Vagina (tissue), 2 donors: ENCODE measurements around the gene PANX3.

Experiments
- POLR2A ChIP-seq, 2 donors: fragments of 450-650 bp; IDR thresholded peaks; one replicate each; pipeline ENCODE4 v1.6.1; 2017; ENCODE audit warnings: antibody characterized with exemption in 2 of 2, mild to moderate bottlenecking in 2 of 2, moderate library complexity in 2 of 2
- POLR2AphosphoS5 ChIP-seq, 2 donors: sonication (generic); formaldehyde crosslinking; IDR thresholded peaks; one replicate each; pipeline ENCODE4 v1.9.0; 2017; ENCODE audit warnings: antibody characterized with exemption in 2 of 2, mild to moderate bottlenecking in 2 of 2, low read depth in 1 of 2; ENCODE audit not compliant: insufficient read depth in 1 of 2
- TF ChIP-seq, protein P1 (sequence below), 3 experiments: fragments of 450-650 bp in 2 of 3; fragments of 200-600 bp in 1 of 3; sonication (generic) in 1 of 3; IDR thresholded peaks; one replicate each; pipeline ENCODE4 v1.5.1; 2017 to 2019; ENCODE audit warnings: antibody characterized with exemption in 3 of 3, mild to moderate bottlenecking in 2 of 3, moderate library complexity in 2 of 3

DNA sequence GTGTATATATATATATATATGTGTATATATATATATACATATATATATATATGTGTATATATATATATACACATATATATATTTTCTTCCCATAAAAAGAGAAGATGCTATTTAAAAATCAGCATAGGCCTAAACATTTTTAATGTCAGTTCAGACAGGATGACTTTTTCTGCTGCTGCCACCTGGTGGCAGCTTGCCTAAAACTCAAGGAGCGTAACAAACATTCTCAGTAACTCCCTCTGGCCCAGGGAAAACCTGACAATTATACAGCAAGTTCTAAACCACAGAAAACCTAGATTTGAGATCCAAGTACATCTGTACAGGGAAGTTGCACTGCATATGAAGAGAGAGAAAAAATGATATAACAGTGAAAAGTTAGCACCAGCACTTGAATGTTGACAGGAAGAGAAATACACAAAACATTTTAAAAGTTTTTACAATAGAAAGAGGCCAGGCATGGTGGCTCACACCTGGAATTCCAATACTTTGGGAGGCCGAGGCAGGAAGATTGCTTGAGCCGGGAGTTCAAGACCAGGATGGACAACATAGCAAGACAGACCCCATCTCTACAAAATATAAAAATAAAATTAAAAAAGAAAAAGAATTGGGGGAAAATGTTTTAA lies 24.9 kb upstream of the PANX3 start:
- TF ChIP-seq, protein P1, sequence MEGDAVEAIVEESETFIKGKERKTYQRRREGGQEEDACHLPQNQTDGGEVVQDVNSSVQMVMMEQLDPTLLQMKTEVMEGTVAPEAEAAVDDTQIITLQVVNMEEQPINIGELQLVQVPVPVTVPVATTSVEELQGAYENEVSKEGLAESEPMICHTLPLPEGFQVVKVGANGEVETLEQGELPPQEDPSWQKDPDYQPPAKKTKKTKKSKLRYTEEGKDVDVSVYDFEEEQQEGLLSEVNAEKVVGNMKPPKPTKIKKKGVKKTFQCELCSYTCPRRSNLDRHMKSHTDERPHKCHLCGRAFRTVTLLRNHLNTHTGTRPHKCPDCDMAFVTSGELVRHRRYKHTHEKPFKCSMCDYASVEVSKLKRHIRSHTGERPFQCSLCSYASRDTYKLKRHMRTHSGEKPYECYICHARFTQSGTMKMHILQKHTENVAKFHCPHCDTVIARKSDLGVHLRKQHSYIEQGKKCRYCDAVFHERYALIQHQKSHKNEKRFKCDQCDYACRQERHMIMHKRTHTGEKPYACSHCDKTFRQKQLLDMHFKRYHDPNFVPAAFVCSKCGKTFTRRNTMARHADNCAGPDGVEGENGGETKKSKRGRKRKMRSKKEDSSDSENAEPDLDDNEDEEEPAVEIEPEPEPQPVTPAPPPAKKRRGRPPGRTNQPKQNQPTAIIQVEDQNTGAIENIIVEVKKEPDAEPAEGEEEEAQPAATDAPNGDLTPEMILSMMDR (IDR thresholded peaks at IDR 0.05), result peak in 1 of 3 experiments; percentile 21
- TF ChIP-seq POLR2A (IDR thresholded peaks at IDR 0.05) (no peak), POLR2AphosphoS5 (IDR thresholded peaks at IDR 0.05; ENCODE audit: insufficient read depth in 1 of 2, low read depth in 1 of 2) (no peak)
